Activated T-cell treated with anti-CD3 and anti-CD28 coated beads, Interleukin-2, amount 50 U/mL, for 4 hours (primary cell): ENCODE measurements around the gene NT5C2. TPM values are rescaled to one million over a fixed set of nuclear protein-coding genes. Genes with fewer than 3 reads are reported as not detected.
A peak's percentile ranks its signal among the peaks of the same experiment; 100 is the strongest.
"Not testable (repeated sequence)": the region's sequence is repeated elsewhere in the genome, so short reads cannot be mapped to it uniquely, and the experiment has no call there.

Experiments used
- ATAC-seq, 2 donors: fragments of 200-7000 bp; cut with Tn5 transposase; one replicate each; pipeline ENCODE4 v1.10.0; 2021
- DNase-seq: peaks from one replicate; pipeline ENCODE4 v3.0.0-alpha.2; 2020
- H3K27me3 Mint-ChIP-seq: one replicate; pipeline ENCODE4 v1.8.0; 2021; ENCODE audit warnings: low read depth, mixed read lengths
- H3K36me3 Mint-ChIP-seq: one replicate; pipeline ENCODE4 v1.8.0; 2022; ENCODE audit warnings: mixed read lengths; ENCODE audit not compliant: insufficient read depth
- H3K4me1 Mint-ChIP-seq: one replicate; pipeline ENCODE4 v1.8.0; 2021; ENCODE audit warnings: low read depth, mixed read lengths
- H3K4me3 Mint-ChIP-seq: one replicate; pipeline ENCODE4 v1.8.0; 2021; ENCODE audit warnings: mild to moderate bottlenecking, moderate library complexity, mixed read lengths
- H3K9me3 Mint-ChIP-seq: one replicate; pipeline ENCODE4 v1.8.0; 2021; ENCODE audit warnings: mixed read lengths
- total RNA-seq, 3 donors: library from RNA; stranded (reverse); gene quantifications; one replicate each; pipeline ENCODE4 v1.2.1, GENCODE V29; 2021

Gene NT5C2
- total RNA-seq, 3 donors from 2014 or later = 34.7 to 45.9 (median 41.3) TPM

GRCh38 chr10:103192451-103193106, 493 bp downstream of the NT5C2 start:
- Mint-ChIP-seq H3K4me3 (peak overlapping the region; percentile 99), H3K36me3 (peaks cover 4% of the 10 kb centered on the region), H3K27me3 (no peaks in the 10 kb centered on the region), H3K4me1 (peaks cover 42% of the 10 kb centered on the region), H3K9me3 (no peaks in the 10 kb centered on the region)
- peak; percentile 59 to 64 for ATAC-seq
- DNase-seq = peak; percentile 37

- H3K9me3 Mint-ChIP-seq = no peaks in the 10 kb centered on the region
These were observed 1.0 kb downstream of the NT5C2 start for GRCh38 chr10:103192089-103192450.

GRCh38 chr10:103191198-103191597, 1.9 kb downstream of the NT5C2 start:
- peak overlapping the region; percentile 99 for H3K4me3 Mint-ChIP-seq
- not testable (repeated sequence) for H3K27me3 Mint-ChIP-seq, DNase-seq, H3K36me3 Mint-ChIP-seq, H3K9me3 Mint-ChIP-seq, ATAC-seq
- H3K4me1 Mint-ChIP-seq = peaks cover 42% of the 10 kb centered on the region

More at GRCh38 chr10:103192089-103192450, 1.0 kb downstream of the NT5C2 start:
- ATAC-seq = no peak
- peak overlapping the region; percentile 99 for H3K4me3 Mint-ChIP-seq
- no peak for DNase-seq
- peaks cover 4% of the 10 kb centered on the region for H3K36me3 Mint-ChIP-seq
- no peaks in the 10 kb centered on the region for H3K27me3 Mint-ChIP-seq
- peaks cover 37% of the 10 kb centered on the region for H3K4me1 Mint-ChIP-seq

GRCh38 chr10:103188853-103189252, 4.2 kb downstream of the NT5C2 start:
- Mint-ChIP-seq H3K36me3 (peaks cover 4% of the 10 kb centered on the region), H3K4me3 (no peak overlapping the region), H3K9me3 (no peaks in the 10 kb centered on the region), H3K4me1 (peaks cover 62% of the 10 kb centered on the region), H3K27me3 (no peaks in the 10 kb centered on the region)
- no peak for DNase-seq
- ATAC-seq = no peak

GRCh38 chr10:103186128-103186527, 6.9 kb downstream of the NT5C2 start:
- Mint-ChIP-seq H3K36me3 (peaks cover 4% of the 10 kb centered on the region), H3K4me1 (peaks cover 68% of the 10 kb centered on the region)

GRCh38 chr10:103184615-103185014, 8.5 kb downstream of the NT5C2 start:
- Mint-ChIP-seq H3K4me1 (peaks cover 65% of the 10 kb centered on the region), H3K27me3 (no peaks in the 10 kb centered on the region), H3K36me3 (peaks cover 8% of the 10 kb centered on the region), H3K4me3 (no peak overlapping the region), H3K9me3 (no peaks in the 10 kb centered on the region)
- ATAC-seq (no peak), DNase-seq (no peak)

More at GRCh38 chr10:103186128-103186527, 6.9 kb downstream of the NT5C2 start:
- H3K27me3 Mint-ChIP-seq = no peaks in the 10 kb centered on the region
- DNase-seq (no peak), ATAC-seq (no peak)
- no peaks in the 10 kb centered on the region for H3K9me3 Mint-ChIP-seq
- H3K4me3 Mint-ChIP-seq = no peak overlapping the region

GRCh38 chr10:103183991-103184451, 9.1 kb downstream of the NT5C2 start:
- H3K4me1 Mint-ChIP-seq = peaks cover 65% of the 10 kb centered on the region
- DNase-seq, ATAC-seq, H3K9me3 Mint-ChIP-seq, H3K36me3 Mint-ChIP-seq, H3K4me3 Mint-ChIP-seq, H3K27me3 Mint-ChIP-seq: not testable (repeated sequence)

GRCh38 chr10:103181244-103181643, 11.8 kb downstream of the NT5C2 start:
- no peak for DNase-seq
- peaks cover 55% of the 10 kb centered on the region for H3K4me1 Mint-ChIP-seq
- no peak overlapping the region for H3K4me3 Mint-ChIP-seq
- peaks cover 14% of the 10 kb centered on the region for H3K36me3 Mint-ChIP-seq
- no peaks in the 10 kb centered on the region for H3K9me3 Mint-ChIP-seq
- H3K27me3 Mint-ChIP-seq = no peaks in the 10 kb centered on the region
- ATAC-seq = no peak

GRCh38 chr10:103180491-103180890, 12.6 kb downstream of the NT5C2 start:
- H3K4me1 Mint-ChIP-seq = peaks cover 48% of the 10 kb centered on the region

GRCh38 chr10:103177123-103177522, 15.9 kb downstream of the NT5C2 start:
- peaks cover 22% of the 10 kb centered on the region for H3K4me1 Mint-ChIP-seq
- H3K36me3 Mint-ChIP-seq = peaks cover 16% of the 10 kb centered on the region
- H3K9me3 Mint-ChIP-seq = no peaks in the 10 kb centered on the region
- H3K27me3 Mint-ChIP-seq = no peaks in the 10 kb centered on the region
- ATAC-seq (no peak), DNase-seq (no peak)
- H3K4me3 Mint-ChIP-seq = no peak overlapping the region

More at GRCh38 chr10:103180491-103180890, 12.6 kb downstream of the NT5C2 start:
- Mint-ChIP-seq H3K9me3 (no peaks in the 10 kb centered on the region), H3K27me3 (no peaks in the 10 kb centered on the region), H3K36me3 (peaks cover 14% of the 10 kb centered on the region), H3K4me3 (no peak overlapping the region)
- DNase-seq (no peak), ATAC-seq (no peak)

- H3K36me3 Mint-ChIP-seq = peaks cover 19% of the 10 kb centered on the region
- no peak overlapping the region for H3K4me3 Mint-ChIP-seq
- DNase-seq (no peak), ATAC-seq (no peak)
- H3K27me3 Mint-ChIP-seq = no peaks in the 10 kb centered on the region
- no peaks in the 10 kb centered on the region for H3K9me3 Mint-ChIP-seq
- peaks cover 12% of the 10 kb centered on the region for H3K4me1 Mint-ChIP-seq
These were observed 17.3 kb downstream of the NT5C2 start for GRCh38 chr10:103175580-103176285.

GRCh38 chr10:103174324-103174723, 18.7 kb downstream of the NT5C2 start:
- not testable (repeated sequence) for H3K9me3 Mint-ChIP-seq, ATAC-seq, DNase-seq, H3K27me3 Mint-ChIP-seq, H3K4me3 Mint-ChIP-seq, H3K4me1 Mint-ChIP-seq
- H3K36me3 Mint-ChIP-seq = peaks cover 15% of the 10 kb centered on the region

GRCh38 chr10:103171278-103171677, 21.8 kb downstream of the NT5C2 start:
- Mint-ChIP-seq H3K4me1 (peaks cover 2% of the 10 kb centered on the region), H3K36me3 (peaks cover 14% of the 10 kb centered on the region), H3K27me3 (no peaks in the 10 kb centered on the region), H3K4me3 (no peak overlapping the region), H3K9me3 (no peaks in the 10 kb centered on the region)
- ATAC-seq (no peak), DNase-seq (no peak)

GRCh38 chr10:103168438-103168837, 24.6 kb downstream of the NT5C2 start:
- Mint-ChIP-seq H3K9me3 (no peaks in the 10 kb centered on the region), H3K4me1 (peaks cover 2% of the 10 kb centered on the region), H3K27me3 (no peaks in the 10 kb centered on the region), H3K36me3 (peaks cover 20% of the 10 kb centered on the region), H3K4me3 (no peak overlapping the region)
- no peak for DNase-seq
- ATAC-seq = no peak

GRCh38 chr10:103167554-103167953, 25.5 kb downstream of the NT5C2 start:
- peaks cover 26% of the 10 kb centered on the region for H3K36me3 Mint-ChIP-seq
- not testable (repeated sequence) for H3K4me3 Mint-ChIP-seq, H3K9me3 Mint-ChIP-seq, ATAC-seq, H3K27me3 Mint-ChIP-seq, DNase-seq, H3K4me1 Mint-ChIP-seq
